AG04450 (cell line): ENCODE results near the gene EPB41L4B. TPM values are rescaled to one million over a fixed set of nuclear protein-coding genes. Genes with fewer than 3 reads are reported as not detected.
"Not testable (repeated sequence)": the region's sequence is repeated elsewhere in the genome, so short reads cannot be mapped to it uniquely, and the experiment has no call there.

Experiments
- CTCF ChIA-PET: fragments of 300-600, 350-600 bp; formaldehyde crosslinking; extraction: SDS; loops from one replicate; lab custom pipeline; 2022; ENCODE audit warnings: antibody characterized with exemption, inconsistent platforms; lab: Charles Lee
- POLR2A ChIA-PET: fragments of 350-600 bp; formaldehyde crosslinking; extraction: SDS; loops from one replicate; lab custom pipeline; 2021; ENCODE audit warnings: antibody characterized with exemption, inconsistent platforms; lab: Yijun Ruan, JAX
- DNase-seq: peaks from one replicate; pipeline ENCODE4 v3.0.0-alpha.2; 2011; ENCODE audit warnings: low read depth, low spot score
- H3K27ac ChIP-seq: one replicate; pipeline ENCODE4 v1.5.1; 2012; ENCODE audit warnings: low read depth, low read length, control low read depth
- H3K27me3 ChIP-seq: one replicate; pipeline ENCODE4 v1.6.0; 2012; ENCODE audit warnings: low read length; ENCODE audit not compliant: control insufficient read depth, insufficient read depth
- H3K4me3 ChIP-seq: 2 replicates; pipeline ENCODE4 v1.5.1; 2011; ENCODE audit warnings: mild to moderate bottlenecking, low read depth, low read length, control low read depth
- H3K9me3 ChIP-seq: 2 replicates; pipeline ENCODE4 v1.5.1; 2012; ENCODE audit warnings: low read length; ENCODE audit not compliant: control insufficient read depth, insufficient read depth
- CTCF ChIP-seq: IDR thresholded peaks from 2 replicates; pipeline ENCODE4 v1.5.1; 2011; ENCODE audit warnings: low read depth, low read length, control low read depth, inconsistent platforms
- polyA plus RNA-seq: library from polyadenylated mRNA; depleted of rRNA; stranded (reverse); fragments of >200 nt; gene quantifications from 2 replicates; pipeline ENCODE4 v1.2.3, GENCODE V29; 2011

EPB41L4B gene
- polyA plus RNA-seq, 1 experiment: 1.5 TPM

GRCh38 chr9:109228093-109228642 lies 92.7 kb downstream of the EPB41L4B start:
- ChIA-PET CTCF (interaction anchor here (1.4 kb wide), 1 partner anchor 17 kb away, joined by 4 read pairs; no protein-coding TSS in a partner anchor), POLR2A (no interaction called here)
- no peak for TF ChIP-seq CTCF
- Histone ChIP-seq H3K27me3 (peaks cover 10% of the 10 kb centered on the region), H3K27ac (no peak overlapping the region), H3K9me3 (no peaks in the 10 kb centered on the region), H3K4me3 (no peak overlapping the region)
- no peak for DNase-seq

- ChIA-PET CTCF (no interaction called here), POLR2A (no interaction called here)
- H3K27me3 ChIP-seq: peaks cover 10% of the 10 kb centered on the region
- no peak for TF ChIP-seq CTCF
- H3K27ac ChIP-seq: no peak overlapping the region
- H3K4me3 ChIP-seq: no peak overlapping the region
- no peaks in the 10 kb centered on the region for H3K9me3 ChIP-seq
- no peak for DNase-seq
These were observed 95.2 kb downstream of the EPB41L4B start for GRCh38 chr9:109225629-109226028.

GRCh38 chr9:109224751-109225150 lies 96.1 kb downstream of the EPB41L4B start:
- Histone ChIP-seq H3K4me3 (no peak overlapping the region), H3K27me3 (peaks cover 10% of the 10 kb centered on the region), H3K27ac (no peak overlapping the region), H3K9me3 (no peaks in the 10 kb centered on the region)
- CTCF ChIA-PET: no interaction called here
- POLR2A ChIA-PET: no interaction called here
- DNase-seq: no peak
- TF ChIP-seq CTCF: no peak

- H3K9me3 ChIP-seq, POLR2A ChIA-PET, H3K27me3 ChIP-seq, DNase-seq, H3K27ac ChIP-seq, H3K4me3 ChIP-seq: not testable (repeated sequence)
- CTCF ChIA-PET: interaction anchor here (0.6 kb wide), 1 partner anchor 13 kb away, joined by 6 read pairs; no protein-coding TSS in a partner anchor
These were observed 102.6 kb downstream of the EPB41L4B start for GRCh38 chr9:109218242-109218641.

- TF ChIP-seq CTCF: no peak
- H3K27me3 ChIP-seq: peaks cover 7% of the 10 kb centered on the region
- no peak overlapping the region for H3K27ac ChIP-seq
- H3K4me3 ChIP-seq: no peak overlapping the region
- POLR2A ChIA-PET: no interaction called here
- DNase-seq: no peak
- CTCF ChIA-PET: interaction anchor here (1.1 kb wide), 1 partner anchor 31 kb away, joined by 3 read pairs; no protein-coding TSS in a partner anchor
- no peaks in the 10 kb centered on the region for H3K9me3 ChIP-seq
These were observed 106.4 kb downstream of the EPB41L4B start for GRCh38 chr9:109214414-109214813.
